ENCODE measurements around the gene ACKR3.

ACKR3 gene

GRCh38 chr2:236566596-236566995, 3.0 kb upstream of the ACKR3 start:
- TF ChIP-seq, protein P1, sequence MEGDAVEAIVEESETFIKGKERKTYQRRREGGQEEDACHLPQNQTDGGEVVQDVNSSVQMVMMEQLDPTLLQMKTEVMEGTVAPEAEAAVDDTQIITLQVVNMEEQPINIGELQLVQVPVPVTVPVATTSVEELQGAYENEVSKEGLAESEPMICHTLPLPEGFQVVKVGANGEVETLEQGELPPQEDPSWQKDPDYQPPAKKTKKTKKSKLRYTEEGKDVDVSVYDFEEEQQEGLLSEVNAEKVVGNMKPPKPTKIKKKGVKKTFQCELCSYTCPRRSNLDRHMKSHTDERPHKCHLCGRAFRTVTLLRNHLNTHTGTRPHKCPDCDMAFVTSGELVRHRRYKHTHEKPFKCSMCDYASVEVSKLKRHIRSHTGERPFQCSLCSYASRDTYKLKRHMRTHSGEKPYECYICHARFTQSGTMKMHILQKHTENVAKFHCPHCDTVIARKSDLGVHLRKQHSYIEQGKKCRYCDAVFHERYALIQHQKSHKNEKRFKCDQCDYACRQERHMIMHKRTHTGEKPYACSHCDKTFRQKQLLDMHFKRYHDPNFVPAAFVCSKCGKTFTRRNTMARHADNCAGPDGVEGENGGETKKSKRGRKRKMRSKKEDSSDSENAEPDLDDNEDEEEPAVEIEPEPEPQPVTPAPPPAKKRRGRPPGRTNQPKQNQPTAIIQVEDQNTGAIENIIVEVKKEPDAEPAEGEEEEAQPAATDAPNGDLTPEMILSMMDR (IDR thresholded peaks at IDR 0.05; ENCODE audit: low read depth, low read length, missing control alignments) = no peak
- no peak overlapping the region for H3K4me3 ChIP-seq (ENCODE audit: low read depth, low read length)
- DNase-seq (ENCODE audit: low read depth) = no peak

GRCh38 chr2:236568068-236568921, 1.3 kb upstream of the ACKR3 start:
- TF ChIP-seq, protein P1 (IDR thresholded peaks at IDR 0.05; ENCODE audit: low read depth, low read length, missing control alignments) = peak; percentile 7
- H3K4me3 ChIP-seq (ENCODE audit: low read depth, low read length) = peak overlapping the region; percentile 27
- DNase-seq (ENCODE audit: low read depth) = no peak

- no peak for DNase-seq (ENCODE audit: low read depth)
- TF ChIP-seq, protein P1 (IDR thresholded peaks at IDR 0.05; ENCODE audit: low read depth, low read length, missing control alignments) = no peak
- no peak overlapping the region; the same call in 1 of the 2 replicates for H3K4me3 ChIP-seq (ENCODE audit: low read depth, low read length)
Observed at GRCh38 chr2:236568922-236569572, 578 bp upstream of the ACKR3 start.

- peak overlapping the region; percentile 39 for H3K4me3 ChIP-seq (ENCODE audit: low read depth, low read length)
- TF ChIP-seq, protein P1 (IDR thresholded peaks at IDR 0.05; ENCODE audit: low read depth, low read length, missing control alignments) = no peak
- DNase-seq (ENCODE audit: low read depth) = no peak
Observed at GRCh38 chr2:236570081-236570868, 650 bp downstream of the ACKR3 start.

DNA sequence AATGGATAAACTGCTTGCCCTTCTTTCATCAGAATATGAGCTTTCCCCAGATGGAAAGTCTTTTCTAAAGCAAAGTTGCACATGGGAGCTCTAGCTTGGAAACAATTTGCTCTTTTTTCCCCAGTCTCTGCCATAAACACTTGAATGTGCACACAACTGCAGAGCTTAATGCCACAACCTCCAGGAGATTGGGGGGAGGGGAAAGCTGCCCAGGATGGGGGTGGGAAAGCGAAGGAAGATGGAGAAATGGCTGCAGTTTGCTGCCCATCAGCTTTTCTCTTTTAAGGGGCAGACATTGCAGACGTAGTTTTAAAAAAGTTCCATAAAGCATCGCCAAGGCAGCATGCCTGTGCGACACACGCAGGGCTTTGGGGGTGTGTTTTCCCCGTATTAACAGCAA, 1.5 kb downstream of the ACKR3 start:
- TF ChIP-seq, protein P1 (IDR thresholded peaks at IDR 0.05; ENCODE audit: low read depth, low read length, missing control alignments) = no peak
- DNase-seq (ENCODE audit: low read depth) = no peak
- H3K4me3 ChIP-seq (ENCODE audit: low read depth, low read length) = no peak overlapping the region

GRCh38 chr2:236572482-236572881, 2.9 kb downstream of the ACKR3 start:
- no peak overlapping the region for H3K4me3 ChIP-seq (ENCODE audit: low read depth, low read length)
- DNase-seq (ENCODE audit: low read depth) = no peak
- TF ChIP-seq, protein P1 (IDR thresholded peaks at IDR 0.05; ENCODE audit: low read depth, low read length, missing control alignments) = no peak

Data from GM12864 (cell line).